ENCODE data around the gene GPD2. TPM values are rescaled to one million over a fixed set of nuclear protein-coding genes. Genes with fewer than 3 reads are reported as not detected.

The GPD2 gene
- polyA plus RNA-seq, 1 donor (not counting 4 experiments of a cell fraction or from before 2014, with no cell fraction given), result 27.6 TPM

- Histone ChIP-seq H3K27ac (ENCODE audit: control insufficient read depth, insufficient read depth, low read length) (no peak overlapping the region), H3K9ac (ENCODE audit: control insufficient read depth, extremely low read depth, insufficient read depth, low read length) (no peak overlapping the region), H3K4me2 (ENCODE audit: control insufficient read depth, extremely low read depth, insufficient read depth, low read depth, low read length) (no peak overlapping the region), H3K4me1 (ENCODE audit: control insufficient read depth, extremely low read depth, insufficient read depth, low read length) (no peaks in the 10 kb centered on the region), H2AFZ (ENCODE audit: control insufficient read depth, low read length) (no peak overlapping the region), H3K9me3 (ENCODE audit: control insufficient read depth, low read depth, low read length) (no peaks in the 10 kb centered on the region), H3K4me3 (ENCODE audit: control insufficient read depth in 2 of 3, extremely low read depth in 1 of 3, insufficient read depth in 2 of 3, low read depth in 1 of 3, low read length in 3 of 3) (no peak overlapping the region), H3K9me1 (ENCODE audit: control insufficient read depth, extremely low read depth, insufficient read depth, low read length) (no peaks in the 10 kb centered on the region), H3K27me3 (ENCODE audit: control insufficient read depth, extremely low read depth, insufficient read depth, low read length) (no peaks in the 10 kb centered on the region), H3K36me3 (ENCODE audit: control insufficient read depth in 2 of 2, extremely low read depth in 1 of 2, insufficient read depth in 2 of 2, low read length in 2 of 2) (peaks cover 0 to 2% of the 10 kb centered on the region in 2 experiments), H4K20me1 (ENCODE audit: control insufficient read depth, extremely low read depth, insufficient read depth, low read length) (no peaks in the 10 kb centered on the region), H3K79me2 (ENCODE audit: control insufficient read depth, insufficient read depth, low read length) (no peaks in the 10 kb centered on the region)
- DNase-seq (ENCODE audit: low read depth, low spot score) (no peak), FAIRE-seq (no peak)
- TF ChIP-seq EZH2 (IDR thresholded peaks at IDR 0.05; ENCODE audit: low read length), result no peak
- TF ChIP-seq, protein P1, sequence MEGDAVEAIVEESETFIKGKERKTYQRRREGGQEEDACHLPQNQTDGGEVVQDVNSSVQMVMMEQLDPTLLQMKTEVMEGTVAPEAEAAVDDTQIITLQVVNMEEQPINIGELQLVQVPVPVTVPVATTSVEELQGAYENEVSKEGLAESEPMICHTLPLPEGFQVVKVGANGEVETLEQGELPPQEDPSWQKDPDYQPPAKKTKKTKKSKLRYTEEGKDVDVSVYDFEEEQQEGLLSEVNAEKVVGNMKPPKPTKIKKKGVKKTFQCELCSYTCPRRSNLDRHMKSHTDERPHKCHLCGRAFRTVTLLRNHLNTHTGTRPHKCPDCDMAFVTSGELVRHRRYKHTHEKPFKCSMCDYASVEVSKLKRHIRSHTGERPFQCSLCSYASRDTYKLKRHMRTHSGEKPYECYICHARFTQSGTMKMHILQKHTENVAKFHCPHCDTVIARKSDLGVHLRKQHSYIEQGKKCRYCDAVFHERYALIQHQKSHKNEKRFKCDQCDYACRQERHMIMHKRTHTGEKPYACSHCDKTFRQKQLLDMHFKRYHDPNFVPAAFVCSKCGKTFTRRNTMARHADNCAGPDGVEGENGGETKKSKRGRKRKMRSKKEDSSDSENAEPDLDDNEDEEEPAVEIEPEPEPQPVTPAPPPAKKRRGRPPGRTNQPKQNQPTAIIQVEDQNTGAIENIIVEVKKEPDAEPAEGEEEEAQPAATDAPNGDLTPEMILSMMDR (optimal IDR thresholded peaks at IDR 0.05 in 1 of 3, IDR thresholded peaks at IDR 0.05 in 1 of 3, conservative IDR thresholded peaks at IDR 0.05 in 1 of 3; ENCODE audit: extremely low read depth in 1 of 3, insufficient read depth in 2 of 3, low read length in 3 of 3), result no peak
- dilution Hi-C loops (cut with MboI; ENCODE audit: extremely low pct_ligation_motif_present, low sequenced_read_pairs), result no loop called here
These were observed 150.4 kb downstream of the GPD2 start for GRCh38 chr2:156586621-156587020.

DNA sequence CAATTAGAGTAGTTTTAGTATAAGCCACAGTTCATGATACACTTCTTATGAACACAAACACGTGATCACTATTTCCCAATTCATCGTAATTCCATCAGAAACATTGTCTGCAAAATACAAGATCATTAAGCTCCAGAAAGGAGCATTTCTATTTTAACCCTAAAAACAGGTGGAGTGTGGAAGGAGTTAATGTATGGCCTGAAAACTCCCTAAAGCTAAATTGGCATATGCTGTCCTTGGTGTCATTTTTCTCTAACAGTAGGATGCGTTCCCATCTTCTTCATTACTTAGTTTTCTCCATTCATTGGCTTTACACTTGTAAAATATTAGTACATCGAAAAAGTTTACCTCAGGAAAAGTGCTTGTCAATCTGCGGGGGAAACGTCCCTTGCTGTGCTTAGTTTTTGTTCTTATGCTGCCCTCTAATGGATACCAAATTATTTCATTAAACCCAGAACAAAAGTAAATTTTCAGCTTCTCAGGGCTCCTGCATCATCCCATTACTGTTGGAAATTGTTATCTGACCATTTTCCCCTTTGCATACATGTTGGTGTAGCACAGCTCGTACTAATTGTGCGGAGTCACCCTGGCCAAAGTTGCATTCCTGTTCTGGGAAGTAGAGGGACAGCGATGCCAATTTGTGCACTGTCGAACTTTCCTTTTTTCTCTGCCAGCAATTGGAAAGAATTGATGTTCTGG lies 153.4 kb downstream of the GPD2 start:
- dilution Hi-C loops (cut with MboI; ENCODE audit: extremely low pct_ligation_motif_present, low sequenced_read_pairs), result no loop called here
- no peak overlapping the region for H3K4me2 ChIP-seq (ENCODE audit: control insufficient read depth, extremely low read depth, insufficient read depth, low read depth, low read length)
- H3K27ac ChIP-seq (ENCODE audit: control insufficient read depth, insufficient read depth, low read length), result no peak overlapping the region
- H4K20me1 ChIP-seq (ENCODE audit: control insufficient read depth, extremely low read depth, insufficient read depth, low read length), result no peaks in the 10 kb centered on the region
- H3K9me3 ChIP-seq (ENCODE audit: control insufficient read depth, low read depth, low read length), result no peaks in the 10 kb centered on the region
- H3K27me3 ChIP-seq (ENCODE audit: control insufficient read depth, extremely low read depth, insufficient read depth, low read length), result no peaks in the 10 kb centered on the region
- H2AFZ ChIP-seq (ENCODE audit: control insufficient read depth, low read length), result no peak overlapping the region
- H3K9ac ChIP-seq (ENCODE audit: control insufficient read depth, extremely low read depth, insufficient read depth, low read length), result no peak overlapping the region
- peak; percentile 32 for FAIRE-seq
- H3K36me3 ChIP-seq (ENCODE audit: control insufficient read depth in 2 of 2, extremely low read depth in 1 of 2, insufficient read depth in 2 of 2, low read length in 2 of 2), result no peaks in the 10 kb centered on the region
- no peaks in the 10 kb centered on the region for H3K4me1 ChIP-seq (ENCODE audit: control insufficient read depth, extremely low read depth, insufficient read depth, low read length)
- no peaks in the 10 kb centered on the region for H3K9me1 ChIP-seq (ENCODE audit: control insufficient read depth, extremely low read depth, insufficient read depth, low read length)
- no peak for DNase-seq (ENCODE audit: low read depth, low spot score)
- H3K79me2 ChIP-seq (ENCODE audit: control insufficient read depth, insufficient read depth, low read length), result no peaks in the 10 kb centered on the region
- TF ChIP-seq, protein P1 (optimal IDR thresholded peaks at IDR 0.05 in 1 of 3, IDR thresholded peaks at IDR 0.05 in 1 of 3, conservative IDR thresholded peaks at IDR 0.05 in 1 of 3; ENCODE audit: extremely low read depth in 1 of 3, insufficient read depth in 2 of 3, low read length in 3 of 3), result peak in 2 of 3 experiments; percentile 34 to 51
- no peak for TF ChIP-seq EZH2 (IDR thresholded peaks at IDR 0.05; ENCODE audit: low read length)
- H3K4me3 ChIP-seq (ENCODE audit: control insufficient read depth in 2 of 3, extremely low read depth in 1 of 3, insufficient read depth in 2 of 3, low read depth in 1 of 3, low read length in 3 of 3), result no peak overlapping the region

All from keratinocyte (primary cell).